ENCODE measurements around the gene MED23. TPM values are rescaled to one million over a fixed set of nuclear protein-coding genes. Genes with fewer than 3 reads are reported as not detected.

The MED23 gene
- total RNA-seq, 4 donors from 2014 or later: 19.3 to 41.1 (median 21.9) TPM

- no peak for TF ChIP-seq CTCF (IDR thresholded peaks at IDR 0.05)
- no peak for DNase-seq (ENCODE audit: low spot score)
- ATAC-seq (ENCODE audit: low FRiP score): no peak
Measured at GRCh38 chr6:131523988-131524673, 103.9 kb downstream of the MED23 start.

Small RNAs within 50 kb of the gene (small RNA-seq; reads per million reads assigned to genes)
- gene RNU4-18P: not detected

Other genes starting within 250 kb of the MED23 start
- 10 to 100 TPM in 1 of 4 donors, not detected in 3; 14.5 TPM for gene ARG1, start 55.0 kb downstream of the MED23 start, total RNA-seq
- under 1 TPM; 0.36 to 0.94 (median 0.61) TPM for gene ENPP3, start 9.1 kb upstream of the MED23 start, total RNA-seq
- gene OR2A4, start 73.2 kb upstream of the MED23 start, total RNA-seq: under 1 TPM in 2 of 4 donors, not detected in 2; 0.95 to 0.96 TPM
- gene CTAGE9, start 82.8 kb upstream of the MED23 start, total RNA-seq: under 1 TPM in 1 of 4 donors, not detected in 3; 0.19 TPM
- 10 to 100 TPM; 10.9 to 60.8 (median 19.3) TPM for gene ENPP1, start 179.8 kb upstream of the MED23 start, total RNA-seq